Measurements from ENCODE around the gene CDH13.

DNA sequence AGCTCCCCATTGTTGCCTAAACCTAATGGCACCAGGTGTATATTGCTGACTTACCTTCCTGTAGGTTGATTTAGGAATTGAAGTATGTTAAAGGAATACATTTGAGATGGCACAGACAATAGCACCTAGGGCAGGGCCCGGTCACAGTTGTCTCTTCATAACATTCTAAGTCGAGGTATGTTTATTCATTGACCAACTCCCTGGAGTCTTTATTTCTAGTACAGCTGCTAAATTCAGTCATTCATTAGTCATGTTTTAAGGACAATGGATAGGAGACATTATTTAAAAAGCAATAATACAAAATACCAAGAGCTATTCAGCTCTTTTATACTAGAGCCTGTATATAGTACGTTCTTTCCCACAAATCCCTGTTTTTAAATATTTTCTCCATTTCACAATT lies 811.6 kb downstream of the CDH13 start:
- TF ChIP-seq, protein P1, sequence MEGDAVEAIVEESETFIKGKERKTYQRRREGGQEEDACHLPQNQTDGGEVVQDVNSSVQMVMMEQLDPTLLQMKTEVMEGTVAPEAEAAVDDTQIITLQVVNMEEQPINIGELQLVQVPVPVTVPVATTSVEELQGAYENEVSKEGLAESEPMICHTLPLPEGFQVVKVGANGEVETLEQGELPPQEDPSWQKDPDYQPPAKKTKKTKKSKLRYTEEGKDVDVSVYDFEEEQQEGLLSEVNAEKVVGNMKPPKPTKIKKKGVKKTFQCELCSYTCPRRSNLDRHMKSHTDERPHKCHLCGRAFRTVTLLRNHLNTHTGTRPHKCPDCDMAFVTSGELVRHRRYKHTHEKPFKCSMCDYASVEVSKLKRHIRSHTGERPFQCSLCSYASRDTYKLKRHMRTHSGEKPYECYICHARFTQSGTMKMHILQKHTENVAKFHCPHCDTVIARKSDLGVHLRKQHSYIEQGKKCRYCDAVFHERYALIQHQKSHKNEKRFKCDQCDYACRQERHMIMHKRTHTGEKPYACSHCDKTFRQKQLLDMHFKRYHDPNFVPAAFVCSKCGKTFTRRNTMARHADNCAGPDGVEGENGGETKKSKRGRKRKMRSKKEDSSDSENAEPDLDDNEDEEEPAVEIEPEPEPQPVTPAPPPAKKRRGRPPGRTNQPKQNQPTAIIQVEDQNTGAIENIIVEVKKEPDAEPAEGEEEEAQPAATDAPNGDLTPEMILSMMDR (IDR thresholded peaks at IDR 0.05; ENCODE audit: low read depth, low read length) = no peak
- TF ChIP-seq EZH2phosphoT487 (IDR thresholded peaks at IDR 0.05; ENCODE audit: low read depth) = no peak

Data from OCI-LY3 (cell line).